NCI-H187 treated with DMSO at 0.1 percent for 48 hours (cell line): ENCODE data around the gene JSRP1.

Source experiments
- DNase-seq: peaks from one replicate; lab custom pipeline; 2025; lab: John Stamatoyannopoulos, UW

The JSRP1 gene

DNA sequence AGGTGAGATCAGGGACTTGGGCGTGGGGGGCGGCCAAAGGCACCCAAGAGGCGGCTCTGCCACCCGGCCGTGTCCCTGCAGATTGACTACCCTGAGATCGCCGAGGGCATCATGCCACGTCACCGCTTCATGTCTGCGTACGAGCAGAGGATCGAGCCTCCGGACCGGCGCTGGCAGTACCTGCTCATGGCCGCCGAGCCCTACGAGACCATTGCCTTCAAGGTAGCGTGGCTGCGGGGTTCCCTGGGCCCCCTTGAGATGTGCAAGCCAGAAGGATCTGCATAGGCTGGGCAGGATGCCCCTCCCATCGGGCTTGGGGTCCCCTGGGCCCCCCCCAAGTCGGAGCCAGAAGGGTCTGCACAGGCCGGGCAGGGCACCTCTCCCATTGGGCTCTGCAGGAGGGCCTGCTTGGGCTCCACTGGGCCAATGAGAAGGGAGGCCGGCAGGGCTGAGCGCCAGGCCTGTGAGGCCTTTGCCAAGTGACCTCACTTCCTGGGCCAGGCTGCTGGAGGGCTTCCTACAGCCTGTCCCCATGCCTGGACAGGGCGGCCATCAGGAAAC lies 9.3 kb downstream of the JSRP1 start:
- DNase-seq: no peak

DNA sequence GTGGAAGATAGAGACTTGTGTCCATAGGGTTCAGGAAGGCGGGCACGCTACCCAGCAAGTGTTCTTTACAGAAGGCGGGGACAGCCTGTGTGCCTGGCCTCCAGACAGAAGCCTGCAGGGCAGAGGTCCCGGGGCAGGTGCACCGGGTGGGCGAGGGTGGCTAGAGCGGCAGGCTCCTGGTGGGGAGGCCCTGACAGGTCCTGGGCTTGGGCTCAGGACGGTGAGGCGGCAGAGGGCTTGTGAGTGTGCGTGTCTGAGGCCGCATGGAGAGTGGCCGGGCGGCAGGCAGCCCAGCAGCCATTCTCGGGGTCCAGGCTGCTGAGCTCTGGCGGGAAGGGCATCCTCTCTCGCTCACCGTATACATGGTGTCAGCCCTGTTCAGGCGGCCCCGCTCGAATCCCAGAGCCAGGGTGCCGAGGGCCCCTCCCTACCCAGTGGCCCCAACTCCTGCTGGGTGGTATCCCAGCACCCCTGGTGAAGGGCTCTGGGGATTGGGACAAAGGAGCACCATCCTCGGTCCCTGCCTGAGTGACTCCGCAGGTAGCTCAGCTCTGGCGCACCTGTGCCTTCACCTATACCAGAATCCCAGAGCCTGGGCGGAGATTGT lies 10.1 kb downstream of the JSRP1 start:
- no peak for DNase-seq

DNA sequence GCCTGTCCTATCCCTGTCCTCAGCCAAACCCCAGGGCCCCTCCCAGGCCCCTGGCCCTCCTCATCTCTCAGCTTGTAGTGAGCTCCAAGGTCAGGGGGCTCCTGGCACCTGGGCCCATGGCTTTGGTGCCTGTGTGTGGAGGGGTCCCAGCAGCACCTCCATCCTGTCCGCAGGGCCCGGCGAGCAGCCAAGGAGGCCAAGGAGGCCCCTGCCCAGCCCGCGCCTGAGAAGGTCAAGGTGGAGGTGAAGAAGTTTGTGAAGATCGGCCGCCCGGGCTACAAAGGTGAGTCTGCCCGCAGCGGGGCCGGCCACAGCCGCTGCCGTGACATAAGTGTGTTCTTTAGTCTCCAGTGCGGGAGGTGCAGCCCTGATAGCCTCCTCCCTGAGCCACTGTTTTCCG lies 10.9 kb downstream of the JSRP1 start:
- DNase-seq: no peak

DNA sequence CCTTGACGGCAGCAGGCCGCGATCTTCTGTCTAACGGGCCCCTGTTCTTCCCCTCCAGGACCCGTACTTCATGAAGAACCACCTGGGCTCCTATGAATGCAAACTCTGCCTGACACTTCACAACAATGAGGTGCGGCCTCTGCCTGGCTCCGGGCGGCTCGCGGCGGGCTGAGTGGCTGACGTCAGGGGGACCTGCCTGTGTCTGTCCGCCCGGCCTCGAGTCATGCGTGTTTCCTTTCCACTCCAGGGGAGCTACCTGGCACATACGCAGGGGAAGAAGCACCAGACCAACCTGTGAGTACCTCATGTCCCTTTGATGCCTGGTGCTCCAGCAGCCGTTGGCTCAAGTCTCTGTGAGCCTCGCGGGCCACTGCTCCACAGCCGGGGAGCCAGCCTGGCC lies 11.7 kb downstream of the JSRP1 start:
- no peak for DNase-seq

DNA sequence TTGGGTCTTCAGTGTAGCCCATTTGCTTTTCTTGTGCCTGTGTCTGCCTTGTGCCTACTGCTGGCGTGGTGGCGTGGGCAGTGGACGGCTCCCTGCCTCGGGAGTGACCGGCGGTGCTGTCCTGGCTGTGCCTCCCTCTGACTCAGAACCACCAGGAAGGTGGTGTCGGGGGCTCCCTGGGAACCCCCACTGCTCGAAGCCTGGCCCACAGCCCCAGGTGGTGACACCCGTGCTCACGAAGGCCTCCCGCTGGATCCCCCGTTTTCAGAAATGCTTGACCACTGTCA lies 12.1 kb downstream of the JSRP1 start:
- no peak for DNase-seq

DNA sequence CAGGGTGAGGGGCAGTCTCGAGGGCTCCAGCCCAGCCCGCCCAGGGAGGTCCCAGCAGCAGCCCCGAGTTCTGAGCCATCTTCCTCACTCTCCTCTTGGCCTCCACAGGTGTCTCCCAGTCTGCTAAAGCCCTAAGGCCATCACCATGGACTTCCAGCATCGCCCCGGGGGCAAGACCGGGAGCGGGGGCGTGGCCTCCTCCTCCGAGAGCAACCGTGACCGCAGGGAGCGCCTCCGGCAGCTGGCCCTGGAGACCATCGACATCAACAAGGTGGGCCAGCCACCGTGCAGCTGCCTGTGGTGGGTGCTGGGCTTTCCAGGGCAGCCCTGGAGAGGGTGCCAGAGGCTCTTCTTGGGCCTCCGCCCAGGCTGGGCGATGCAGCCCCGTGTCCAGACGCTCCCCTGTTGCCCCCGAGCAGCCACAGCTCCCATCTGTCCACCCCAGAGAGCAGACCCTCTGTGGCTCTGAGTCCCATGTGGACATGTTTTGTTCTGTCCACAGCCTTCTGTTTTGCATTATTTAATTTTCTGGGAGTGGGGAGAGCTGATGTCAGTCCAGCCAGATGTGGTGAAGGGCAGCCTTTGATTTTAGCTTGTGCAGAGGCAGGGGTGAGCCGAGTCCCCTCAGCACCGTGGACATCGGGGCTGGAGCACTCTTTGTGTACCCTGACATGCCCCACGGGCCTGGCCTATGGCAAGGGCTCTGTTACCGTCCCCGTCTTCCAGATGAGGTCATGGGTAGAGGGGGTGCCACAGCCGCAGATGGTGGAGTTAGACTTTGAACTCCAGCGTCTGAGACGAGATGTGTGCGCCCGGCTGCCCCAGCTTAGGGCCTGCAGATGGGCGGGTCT lies 12.7 kb downstream of the JSRP1 start:
- no peak for DNase-seq

DNA sequence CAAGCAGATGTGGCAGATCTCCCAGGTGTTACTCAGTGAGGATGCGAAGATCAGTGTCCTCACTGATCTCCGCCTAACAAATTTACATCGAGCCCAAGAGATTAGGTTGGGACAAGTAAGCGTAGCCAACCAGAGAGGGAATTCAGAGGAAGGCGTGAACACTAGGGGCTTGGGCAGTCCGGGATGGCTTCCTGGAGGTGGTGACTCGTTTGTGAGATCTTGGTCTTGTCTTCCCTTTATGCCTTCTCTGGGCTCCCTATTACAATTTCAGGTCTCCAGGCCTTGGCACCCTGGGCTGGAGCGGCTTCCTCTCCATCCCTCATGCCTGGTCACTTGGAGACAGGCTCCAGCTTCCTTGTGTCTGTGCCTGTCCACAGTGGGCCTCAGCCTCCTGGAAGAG lies 13.4 kb downstream of the JSRP1 start:
- DNase-seq: no peak

DNA sequence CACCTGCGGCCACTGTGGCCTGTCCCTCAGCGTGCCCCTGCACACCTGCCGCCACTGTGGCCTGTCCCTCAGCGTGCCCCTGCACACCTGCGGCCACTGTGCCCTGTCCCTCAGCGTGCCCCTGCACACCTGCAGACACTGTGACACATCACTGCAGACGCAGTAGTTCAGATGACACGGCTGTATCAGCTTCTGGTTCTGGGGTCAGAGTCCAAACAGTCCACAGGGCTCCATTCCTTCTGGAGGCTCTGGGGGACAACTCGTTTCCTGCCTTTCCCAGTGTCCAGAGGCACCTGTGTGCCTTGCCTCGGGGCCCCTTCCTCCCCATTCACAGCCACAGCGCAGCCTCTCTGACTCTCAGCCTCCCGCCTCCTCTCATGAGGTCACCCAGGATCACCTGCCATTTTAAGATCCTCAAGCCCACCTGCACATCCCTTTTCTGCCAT lies 14.1 kb downstream of the JSRP1 start:
- no peak for DNase-seq

DNA sequence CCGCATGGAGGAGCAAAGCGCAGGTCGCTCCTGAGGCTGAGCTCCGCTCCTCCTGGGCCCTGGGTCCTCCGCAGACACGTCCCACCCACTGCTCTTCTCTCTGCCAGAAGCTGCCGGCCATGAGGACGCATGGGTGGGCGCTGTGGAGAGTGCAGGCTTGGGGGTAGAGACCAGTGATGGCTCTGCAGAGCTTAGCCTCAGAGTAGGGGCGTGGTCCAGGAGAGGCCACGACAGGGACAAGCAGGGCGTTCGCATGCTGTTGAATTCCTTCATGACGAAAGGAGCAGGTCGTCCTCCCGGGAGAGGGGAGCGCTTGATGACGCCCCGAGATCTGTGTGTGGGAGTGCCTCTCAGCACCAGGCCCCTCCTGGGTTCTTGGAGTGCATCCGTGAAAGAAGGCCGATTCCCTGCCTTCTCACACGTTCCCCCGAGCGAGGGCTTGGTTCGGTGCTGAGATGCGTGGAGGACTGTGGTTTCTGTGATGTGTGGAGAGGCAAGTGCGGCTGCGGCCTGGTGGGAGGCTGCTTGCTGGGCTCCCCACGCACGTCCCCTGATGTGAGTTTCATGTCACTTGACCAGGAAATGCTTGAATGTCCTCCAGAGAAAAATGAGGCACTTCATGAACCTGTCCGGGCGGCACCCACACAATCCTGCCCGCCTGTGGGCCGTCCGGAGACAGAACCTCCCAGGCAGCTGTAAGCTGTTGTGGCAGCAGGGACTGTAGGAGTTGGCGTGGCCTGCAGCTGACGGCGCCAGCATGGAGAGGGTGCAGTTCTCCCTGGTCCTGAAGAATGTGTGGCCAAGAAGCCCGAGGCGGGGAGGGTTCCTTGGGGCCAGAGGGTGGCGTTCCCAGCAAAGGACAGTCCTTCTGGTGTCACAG lies 15.1 kb downstream of the JSRP1 start:
- no peak for DNase-seq

DNA sequence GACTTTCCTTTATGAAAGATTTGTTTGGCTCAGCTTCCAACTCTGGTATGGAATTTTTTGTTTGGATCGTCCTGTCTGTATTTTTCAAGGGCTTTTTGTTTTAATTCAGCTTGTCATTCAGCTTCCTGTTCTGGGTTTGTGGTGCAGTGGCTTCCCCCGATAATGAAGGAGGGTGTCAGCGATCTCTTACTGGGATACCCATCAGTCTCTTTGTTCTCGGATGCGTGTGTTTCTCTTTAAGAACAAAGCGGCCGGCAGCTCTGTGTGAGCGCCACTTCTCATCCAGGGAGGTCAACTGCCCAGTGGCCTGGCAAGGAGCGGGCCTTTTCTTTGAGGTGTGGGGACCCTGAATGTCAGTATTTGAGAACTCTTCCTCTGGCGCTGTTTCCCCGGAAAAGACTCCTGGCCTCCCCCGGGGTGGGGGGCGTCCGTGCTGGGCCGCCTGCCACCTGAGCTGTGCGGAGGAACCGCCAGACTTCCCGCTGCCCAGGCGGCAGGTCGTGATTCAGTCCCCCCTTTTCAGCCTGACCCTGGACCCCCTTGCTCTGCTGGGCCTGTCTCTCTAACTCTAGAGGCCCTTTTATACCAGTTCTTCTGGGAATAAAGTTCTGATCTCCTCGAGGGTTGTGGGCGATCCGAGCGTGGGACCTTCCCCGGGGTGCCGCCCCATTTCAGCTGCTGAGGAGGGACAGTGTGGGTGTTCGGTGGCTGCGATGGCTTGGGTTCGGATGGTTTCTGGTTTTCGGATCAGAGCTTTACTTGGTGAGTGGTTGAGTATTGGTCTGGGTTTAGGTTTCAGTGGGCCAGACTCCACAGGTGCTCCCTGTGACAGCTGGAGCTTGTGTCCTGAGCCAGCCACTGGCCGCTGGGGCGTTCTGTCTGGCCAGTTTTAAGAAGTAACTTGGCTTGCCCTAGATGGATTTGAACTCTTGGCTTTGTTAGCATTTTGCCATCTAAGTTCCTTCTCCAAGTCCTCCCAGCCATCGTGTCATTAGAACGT lies 16.1 kb downstream of the JSRP1 start:
- no peak for DNase-seq

DNA sequence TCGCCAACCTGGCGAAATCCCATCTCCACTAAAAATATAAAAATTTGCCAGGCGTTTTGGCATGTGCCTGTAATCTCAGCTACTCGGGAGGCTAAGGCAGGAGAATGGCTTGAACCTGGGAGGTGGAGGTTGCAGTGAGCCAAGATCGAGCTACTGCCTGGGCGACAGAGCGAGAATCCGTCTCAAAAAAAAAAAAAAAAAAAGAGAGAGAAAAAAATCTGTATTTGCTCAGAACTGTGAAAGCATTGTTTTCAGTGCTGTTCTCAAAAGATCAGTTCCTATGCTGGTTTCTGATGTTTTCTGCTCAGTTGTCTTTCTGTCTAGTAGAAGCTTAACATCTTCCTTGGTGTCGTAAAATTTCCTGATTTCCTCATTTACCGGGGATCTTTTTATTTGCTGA lies 17.0 kb downstream of the JSRP1 start:
- no peak for DNase-seq

DNA sequence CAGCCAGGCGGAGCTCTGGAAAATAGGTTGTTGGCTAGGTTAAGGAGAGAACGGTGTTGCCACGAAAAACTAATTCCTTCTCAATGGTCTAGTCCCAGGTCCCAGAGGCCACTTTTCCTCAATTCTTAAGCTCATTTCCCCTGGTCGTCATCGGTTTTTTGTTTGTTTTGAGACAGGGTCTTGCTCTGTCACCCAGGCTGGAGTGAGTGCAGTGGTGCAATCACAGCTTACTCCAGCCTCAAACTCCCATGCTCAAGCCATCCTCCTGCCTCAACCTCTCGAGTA lies 18.4 kb downstream of the JSRP1 start:
- no peak for DNase-seq

DNA sequence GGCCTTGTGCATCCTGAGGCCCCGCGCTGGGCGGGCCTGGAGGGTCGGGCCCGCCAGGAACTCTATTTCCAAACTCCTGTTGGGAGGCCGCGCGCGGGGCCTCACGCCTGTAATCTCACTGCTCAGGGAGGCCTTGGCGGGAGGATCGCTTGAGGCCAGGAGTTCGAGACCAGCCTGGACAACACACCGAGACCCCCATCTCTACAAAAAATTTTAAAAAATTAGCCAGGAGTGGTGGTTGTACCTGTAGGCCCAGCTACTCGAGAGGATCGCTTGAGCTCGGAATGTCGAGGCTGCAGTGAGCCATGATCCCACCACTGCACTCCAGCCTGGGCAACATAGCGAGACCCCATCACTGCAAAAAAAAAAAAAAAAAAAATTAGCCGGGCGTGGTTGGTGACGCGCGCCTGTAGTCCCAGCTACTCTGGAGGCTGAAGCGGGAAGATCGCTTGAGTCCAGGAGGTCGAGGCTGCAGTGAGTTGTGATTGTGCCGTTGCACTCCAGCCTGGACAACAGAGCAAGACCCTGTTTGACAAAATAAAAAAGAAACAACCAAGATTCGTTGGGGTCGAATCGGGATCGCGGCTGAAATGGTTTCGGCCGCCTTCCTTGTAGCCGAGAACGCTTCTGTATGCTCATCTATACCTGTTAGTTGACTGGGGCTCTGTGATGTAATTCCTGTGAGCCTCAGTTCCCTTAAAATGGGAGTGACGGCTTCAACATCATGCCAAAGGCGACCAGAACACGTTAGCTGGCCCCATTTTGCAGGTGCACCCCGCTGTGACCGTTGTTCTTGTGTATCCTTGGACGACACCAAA lies 19.0 kb downstream of the JSRP1 start:
- DNase-seq: no peak

DNA sequence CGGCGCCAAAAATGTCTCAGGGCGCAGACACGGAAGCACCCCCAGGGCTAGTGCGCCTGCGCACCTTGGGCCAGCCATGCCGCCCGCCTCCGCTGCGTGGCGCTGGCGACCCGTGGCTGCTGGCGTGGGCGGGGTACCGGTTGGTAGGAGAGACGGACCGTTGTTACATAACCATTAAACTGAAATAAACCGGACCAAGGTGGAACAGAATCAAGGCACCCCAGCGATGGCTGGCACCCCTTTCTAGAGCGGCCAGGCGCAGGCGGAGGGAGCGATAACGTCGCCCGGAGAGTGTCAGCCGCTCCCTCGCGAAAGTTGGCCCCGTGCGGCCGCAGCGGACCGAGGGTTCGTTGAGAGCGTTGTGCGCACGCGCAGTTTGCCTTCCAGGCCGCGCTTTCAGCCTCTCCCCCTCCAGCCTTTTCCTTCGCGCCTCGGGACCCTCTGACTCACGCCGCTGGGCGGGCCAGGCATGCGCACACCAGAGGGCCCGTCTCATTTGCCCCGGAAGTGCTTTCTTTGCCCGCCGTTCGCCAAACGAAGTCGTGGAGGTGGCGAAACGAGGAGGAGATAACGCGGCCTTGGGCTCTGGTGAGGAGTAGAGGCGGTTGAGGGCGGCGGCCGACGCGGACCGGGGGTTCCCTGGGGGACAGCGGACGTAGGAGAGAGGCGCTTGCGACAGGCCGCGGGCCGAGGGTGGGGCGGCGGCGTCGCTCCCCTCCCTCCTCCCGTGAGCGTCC lies 19.7 kb downstream of the JSRP1 start, which contains the start of the genes PLEKHJ1 and SF3A2:
Gene PLEKHJ1, minus strand, starts transcription at position 16 of the 737 bp plus-strand sequence. CDS start 81 bp downstream, outside the sequence.
Gene SF3A2, plus strand, starts transcription at position 511 of the 737 bp plus-strand sequence. CDS start 6,595 bp downstream, outside the sequence.
- DNase-seq: peak; percentile 88

DNA sequence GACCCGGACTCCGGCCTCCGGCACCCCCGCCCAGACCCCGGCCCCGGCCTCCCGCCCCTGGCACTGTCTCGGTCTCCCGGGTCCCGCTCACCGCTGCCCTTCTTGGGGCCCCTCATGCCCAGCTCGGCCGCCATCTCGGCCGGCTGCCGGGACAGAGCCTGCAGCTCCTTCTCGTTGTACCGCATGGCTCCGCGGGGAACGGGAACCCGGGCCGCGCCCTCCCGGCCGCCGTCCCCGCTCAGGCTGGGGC lies 20.2 kb downstream of the JSRP1 start:
- DNase-seq: no peak

DNA sequence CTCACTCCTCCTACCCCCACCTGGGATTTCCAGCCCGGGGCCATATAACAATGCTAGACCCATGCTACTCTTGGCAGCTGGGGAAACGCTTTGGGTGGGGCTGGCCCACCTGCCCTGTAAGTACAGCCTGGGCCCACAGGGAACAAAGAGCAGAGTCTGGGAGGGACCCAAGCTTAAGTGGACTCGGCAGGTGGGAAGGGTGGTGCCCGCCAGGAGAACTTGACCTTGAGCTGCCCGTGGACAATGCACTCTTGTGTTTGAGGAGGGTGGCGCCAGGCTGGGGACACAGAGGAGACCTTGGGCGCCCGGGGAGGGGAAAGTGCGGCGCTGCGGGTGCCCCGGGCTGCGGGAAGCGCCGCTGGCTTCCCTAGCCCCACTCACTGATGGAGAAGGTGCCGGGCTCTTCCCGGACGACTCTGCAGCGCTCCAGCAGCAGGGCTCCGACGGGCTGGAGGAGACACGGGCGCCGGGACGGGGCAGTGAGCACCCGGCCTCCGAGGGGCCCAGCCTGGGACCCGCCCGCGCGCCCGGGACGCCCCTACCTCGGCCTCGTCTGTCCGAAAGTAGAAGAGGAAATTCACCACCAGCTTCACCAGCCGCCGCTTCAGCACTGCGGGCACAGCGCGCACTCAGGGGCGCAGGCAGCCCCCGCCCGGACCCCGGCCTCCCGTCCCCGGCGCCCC lies 20.7 kb downstream of the JSRP1 start:
- peak; percentile 80 for DNase-seq

DNA sequence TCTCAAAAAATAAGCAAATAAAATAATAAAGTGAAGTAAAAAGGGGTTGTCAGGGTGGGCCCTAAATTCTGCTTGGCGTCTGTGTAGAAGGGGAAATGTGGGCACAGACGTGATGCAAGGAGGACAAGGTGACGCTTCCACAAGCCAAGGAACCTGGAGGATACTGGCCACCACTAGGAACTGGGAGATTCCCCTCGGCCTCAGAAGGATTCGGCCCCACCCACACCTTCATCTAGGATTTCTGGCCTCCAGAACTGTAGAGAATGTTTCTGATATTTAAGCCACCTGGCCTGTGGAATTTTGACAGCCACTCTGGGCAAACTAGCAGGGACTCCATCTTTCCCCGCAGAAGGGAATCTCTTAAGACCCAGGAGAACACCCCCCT lies 21.2 kb downstream of the JSRP1 start:
- DNase-seq: no peak

DNA sequence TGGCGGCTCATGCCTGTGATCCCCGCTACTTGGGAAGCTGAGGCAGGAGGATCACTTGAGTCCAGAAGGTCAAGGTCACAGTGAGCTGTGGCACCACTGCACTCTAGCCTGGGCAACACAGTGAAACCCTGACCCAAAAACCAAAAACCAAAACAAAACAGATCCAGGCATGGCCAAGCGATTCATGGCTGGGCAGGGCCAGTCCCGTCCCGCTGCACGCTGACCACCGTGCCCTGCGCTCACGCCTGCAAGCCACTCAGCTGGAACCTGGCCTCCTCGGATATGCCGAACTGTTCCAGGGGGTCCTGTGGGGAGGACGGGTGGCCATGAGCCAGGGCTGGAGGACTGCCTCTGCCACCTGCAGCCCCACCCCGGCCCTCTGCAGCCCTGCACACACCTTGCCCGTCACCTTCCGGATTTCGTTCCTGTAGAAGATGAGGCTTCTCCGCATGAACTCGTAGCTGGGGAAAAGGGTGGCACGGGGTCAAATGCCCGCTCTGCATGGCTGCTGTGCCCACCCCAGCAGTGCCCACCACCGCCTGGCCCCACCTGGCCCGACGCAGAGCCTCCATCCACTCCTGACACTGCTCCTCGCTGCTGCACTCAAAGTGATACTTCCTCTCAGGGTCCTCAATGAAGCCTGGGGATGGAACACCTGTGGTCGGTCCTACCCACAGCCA lies 22.5 kb downstream of the JSRP1 start:
- no peak for DNase-seq
